NCI-H128 (cell line): ENCODE results near the gene OMG.
"Not testable (repeated sequence)": the region's sequence is repeated elsewhere in the genome, so short reads cannot be mapped to it uniquely, and the experiment has no call there.

Experiments
- DNase-seq: peaks from one replicate; lab custom pipeline; 2025; ENCODE audit not compliant: unreplicated experiment; lab: John Stamatoyannopoulos, UW

OMG gene

GRCh38 chr17:31297090-31297489 is at the start of gene OMG:
OMG (minus strand) TSS chr17:31297239; CDS start chr17:31296331, 908 bp downstream.
- DNase-seq: no peak

GRCh38 chr17:31345191-31345747 is 48.2 kb upstream of the OMG start:
- DNase-seq: not testable (repeated sequence)

GRCh38 chr17:31339906-31340661 is 43.0 kb upstream of the OMG start:
- no peak for DNase-seq

GRCh38 chr17:31329221-31329620 is 32.2 kb upstream of the OMG start:
- DNase-seq: no peak

- DNase-seq: no peak
Observed at GRCh38 chr17:31328160-31328535, 31.1 kb upstream of the OMG start.

- DNase-seq: no peak
Observed at GRCh38 chr17:31327534-31328159, 30.6 kb upstream of the OMG start.

GRCh38 chr17:31323551-31323950 is 26.5 kb upstream of the OMG start:
- DNase-seq: no peak

- no peak for DNase-seq
Observed at GRCh38 chr17:31321966-31322365, 24.9 kb upstream of the OMG start.

- no peak for DNase-seq
Observed at GRCh38 chr17:31321481-31321880, 24.4 kb upstream of the OMG start, which contains the start of gene EVI2A. EVI2A (minus strand) TSS chr17:31321622; CDS start chr17:31319013, 2,609 bp downstream.

GRCh38 chr17:31320791-31321190 is 23.8 kb upstream of the OMG start:
- DNase-seq: no peak

GRCh38 chr17:31320241-31320640 is 23.2 kb upstream of the OMG start:
- DNase-seq: no peak

GRCh38 chr17:31318851-31319661 is 22.0 kb upstream of the OMG start:
- no peak for DNase-seq

GRCh38 chr17:31318298-31318801 is 21.3 kb upstream of the OMG start:
- no peak for DNase-seq

- no peak for DNase-seq
Observed at GRCh38 chr17:31314782-31315100, 17.7 kb upstream of the OMG start.

- no peak for DNase-seq
Observed at GRCh38 chr17:31313982-31314781, 17.1 kb upstream of the OMG start, which contains the start of gene EVI2B. EVI2B (minus strand) TSS chr17:31314054; CDS start chr17:31305609, 8,445 bp downstream.

- not testable (repeated sequence) for DNase-seq
Observed at GRCh38 chr17:31312223-31312622, 15.2 kb upstream of the OMG start.

- DNase-seq: no peak
Observed at GRCh38 chr17:31311526-31311925, 14.5 kb upstream of the OMG start.

- no peak for DNase-seq
Observed at GRCh38 chr17:31310886-31311285, 13.8 kb upstream of the OMG start.

GRCh38 chr17:31310260-31310659 is 13.2 kb upstream of the OMG start:
- DNase-seq: no peak

GRCh38 chr17:31309556-31309955 is 12.5 kb upstream of the OMG start:
- DNase-seq: no peak
